PFSK-1 (cell line): ENCODE measurements around the gene PRDM2.

ENCODE experiments used
- REST ChIP-seq, 2 experiments: IDR thresholded peaks; 2 replicates each; pipeline versions ENCODE4 v1.6.1 to v1.8.0; 2011 to 2012; ENCODE audit warnings: low read depth in 2 of 2, low read length in 2 of 2, control low read depth in 1 of 2, inconsistent platforms in 1 of 2, mild to moderate bottlenecking in 1 of 2, moderate library complexity in 1 of 2; ENCODE audit not compliant: insufficient read depth in 1 of 2
- TAF1 ChIP-seq: IDR thresholded peaks from 2 replicates; pipeline ENCODE4 v1.6.1; 2012; ENCODE audit warnings: low read length, control low read depth, borderline replicate concordance; ENCODE audit not compliant: insufficient read depth

- TF ChIP-seq REST (IDR thresholded peaks at IDR 0.05; ENCODE audit: insufficient read depth in 1 of 2, low read depth in 2 of 2, low read length in 2 of 2) = no peak
- TF ChIP-seq TAF1 = no peak
Measured at GRCh38 chr1:13786541-13786940, 86.6 kb downstream of the PRDM2 start.
